ENCODE results near the gene SLC9A9.

DNA sequence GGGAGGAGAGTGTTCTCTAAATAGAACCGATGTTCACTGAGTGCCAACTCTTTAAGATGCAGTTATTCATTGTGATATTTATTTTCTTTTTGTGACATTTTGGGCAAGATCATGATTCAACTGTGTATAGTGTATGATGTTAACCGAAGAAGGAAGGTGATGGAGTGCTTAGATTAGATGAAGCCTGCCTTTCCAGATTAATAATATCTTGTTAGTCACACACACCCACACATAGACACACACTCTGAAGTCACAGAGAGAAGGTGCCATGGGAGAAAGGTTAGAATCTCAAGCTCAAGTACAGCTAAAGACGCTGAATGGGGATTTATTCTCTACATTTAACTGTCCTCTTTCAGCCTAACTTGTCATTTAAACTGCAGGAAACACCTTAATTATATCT is 77.0 kb downstream of the SLC9A9 start:
- TF ChIP-seq CTCF (IDR thresholded peaks at IDR 0.05; ENCODE audit: borderline replicate concordance, extremely low read depth, low read length, poor library complexity, severe bottlenecking) (no peak), EZH2 (IDR thresholded peaks at IDR 0.05; ENCODE audit: borderline replicate concordance, low read depth, low read length, severe bottlenecking) (no peak)

All from DND-41 (cell line).